ENCODE results near the gene CDK3. TPM values are rescaled to one million over a fixed set of nuclear protein-coding genes. Genes with fewer than 3 reads are reported as not detected.

Gene CDK3
- total and polyA plus RNA-seq, 2 of the 4 experiments (the other 2 are of a cell fraction), result 0.72 to 8.8 TPM

DNA sequence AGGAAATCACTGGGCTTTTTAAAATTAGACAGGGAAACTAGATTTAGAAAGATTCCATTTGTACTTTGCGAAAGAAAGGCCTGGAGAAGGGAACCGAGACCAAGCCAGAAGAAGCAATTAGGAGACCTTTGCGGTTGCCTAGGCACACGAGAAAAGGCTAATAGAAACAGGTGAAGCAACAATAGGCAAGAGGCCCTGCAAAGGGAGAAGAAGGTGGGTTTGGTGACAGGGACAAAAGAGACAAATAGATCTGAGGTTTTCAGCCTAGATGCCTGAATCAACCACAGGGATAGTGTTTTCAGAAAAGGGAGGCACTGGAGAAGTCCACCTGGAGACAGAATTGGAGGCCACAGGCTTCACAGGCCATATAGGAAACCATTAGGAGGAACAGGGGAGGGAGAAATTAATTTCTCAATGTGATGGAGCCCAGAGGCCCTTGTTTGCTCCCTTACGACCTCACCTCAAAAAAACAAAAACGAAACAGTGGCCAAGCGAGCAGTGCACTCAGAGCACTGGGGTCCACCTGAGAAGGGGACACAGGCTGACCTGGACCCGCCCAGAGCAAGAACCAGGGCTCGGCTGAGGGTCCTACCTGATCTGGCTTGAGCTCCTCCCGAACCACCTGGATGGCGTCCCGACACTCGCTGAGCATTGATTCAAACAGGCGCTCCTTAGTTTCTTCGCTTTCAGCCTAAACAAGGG is 49.3 kb downstream of the CDK3 start:
- Histone ChIP-seq H4K5ac (ENCODE audit: low read depth, low read length) (no peak overlapping the region), H3K9ac (ENCODE audit: low read depth, low read length) (no peak overlapping the region), H2BK20ac (ENCODE audit: low read depth, low read length) (no peak overlapping the region), H2BK15ac (ENCODE audit: low read depth, low read length) (no peak overlapping the region), H2AK5ac (ENCODE audit: low read depth, low read length) (no peak overlapping the region), H3K23ac (ENCODE audit: low read depth, low read length) (0 out of 2 replicates have a peak overlapping the region, but pooled peaks have one; percentile 56), H3K9me3 (ENCODE audit: control insufficient read depth, insufficient read depth, low read length) (no peaks in the 10 kb centered on the region), H3K4me1 (ENCODE audit: control insufficient read depth, insufficient read depth, low read length) (no peaks in the 10 kb centered on the region; the same call in 1 of the 2 replicates), H3K79me1 (ENCODE audit: low read depth in 1 of 2, low read length in 2 of 2) (peaks cover 7 to 65% of the 10 kb centered on the region in 2 experiments), H4K8ac (ENCODE audit: low read depth in 2 of 2, low read length in 2 of 2) (no peak overlapping the region), H3K27ac (ENCODE audit: insufficient read depth, low read length) (no peak overlapping the region), H3K56ac (ENCODE audit: extremely low read depth, insufficient read depth, low read length) (no peak overlapping the region), H3K9me1 (ENCODE audit: insufficient read depth, low read length) (peaks cover 21% of the 10 kb centered on the region), H3K27me3 (ENCODE audit: control insufficient read depth, insufficient read depth, low read length) (no peaks in the 10 kb centered on the region), H4K20me1 (ENCODE audit: insufficient read depth, low read length) (peaks cover 30% of the 10 kb centered on the region), H3K4ac (ENCODE audit: low read depth, low read length) (no peak overlapping the region), H2BK5ac (ENCODE audit: low read depth, low read length, poor library complexity, severe bottlenecking) (no peak overlapping the region), H3K36me3 (ENCODE audit: control insufficient read depth, insufficient read depth, low read length) (peaks cover 66% of the 10 kb centered on the region), H4K91ac (ENCODE audit: insufficient read depth, low read depth, low read length) (no peak overlapping the region), H3K18ac (ENCODE audit: low read depth, low read length) (no peak overlapping the region), H2AK9ac (replicated peaks; ENCODE audit: low read depth, low read length, poor library complexity) (peak overlapping the region; percentile 19), H3K4me2 (ENCODE audit: low read depth, low read length) (no peak overlapping the region), H2AFZ (replicated peaks; ENCODE audit: low read length, poor library complexity) (no peak overlapping the region), H3K14ac (replicated peaks; ENCODE audit: low read depth, low read length) (no peak overlapping the region), H2BK120ac (ENCODE audit: low read depth, low read length) (no peak overlapping the region), H3K4me3 (ENCODE audit: insufficient read depth, low read depth, low read length) (no peak overlapping the region)
- TF ChIP-seq, protein P1, sequence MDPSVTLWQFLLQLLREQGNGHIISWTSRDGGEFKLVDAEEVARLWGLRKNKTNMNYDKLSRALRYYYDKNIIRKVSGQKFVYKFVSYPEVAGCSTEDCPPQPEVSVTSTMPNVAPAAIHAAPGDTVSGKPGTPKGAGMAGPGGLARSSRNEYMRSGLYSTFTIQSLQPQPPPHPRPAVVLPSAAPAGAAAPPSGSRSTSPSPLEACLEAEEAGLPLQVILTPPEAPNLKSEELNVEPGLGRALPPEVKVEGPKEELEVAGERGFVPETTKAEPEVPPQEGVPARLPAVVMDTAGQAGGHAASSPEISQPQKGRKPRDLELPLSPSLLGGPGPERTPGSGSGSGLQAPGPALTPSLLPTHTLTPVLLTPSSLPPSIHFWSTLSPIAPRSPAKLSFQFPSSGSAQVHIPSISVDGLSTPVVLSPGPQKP (IDR thresholded peaks at IDR 0.05; ENCODE audit: borderline replicate concordance, low read depth, low read length), result no peak
- TF ChIP-seq NFE2L2 (IDR thresholded peaks at IDR 0.05; ENCODE audit: low read depth, low read length) (no peak), CHD1 (IDR thresholded peaks at IDR 0.05; ENCODE audit: low read depth, low read length) (no peak), USF2 (IDR thresholded peaks at IDR 0.05; ENCODE audit: low read depth, low read length) (no peak), RAD21 (IDR thresholded peaks at IDR 0.05; ENCODE audit: low read length) (no peak), MAZ (IDR thresholded peaks at IDR 0.05; ENCODE audit: borderline replicate concordance, low read depth, low read length) (no peak), FOS (IDR thresholded peaks at IDR 0.05; ENCODE audit: low read depth, low read length) (no peak), POLR2A (IDR thresholded peaks at IDR 0.05; ENCODE audit: low read depth, low read length) (no peak), RCOR1 (IDR thresholded peaks at IDR 0.05; ENCODE audit: insufficient replicate concordance, low read length) (no peak), SMC3 (IDR thresholded peaks at IDR 0.05; ENCODE audit: low read depth, low read length) (no peak), MAFK (IDR thresholded peaks at IDR 0.05; ENCODE audit: low read depth, low read length) (no peak), RFX5 (IDR thresholded peaks at IDR 0.05; ENCODE audit: low read depth, low read length) (no peak), CEBPB (IDR thresholded peaks at IDR 0.05; ENCODE audit: low read depth, low read length) (no peak), BHLHE40 (IDR thresholded peaks at IDR 0.05; ENCODE audit: low read depth, low read length) (no peak)
- TF ChIP-seq, protein P2, sequence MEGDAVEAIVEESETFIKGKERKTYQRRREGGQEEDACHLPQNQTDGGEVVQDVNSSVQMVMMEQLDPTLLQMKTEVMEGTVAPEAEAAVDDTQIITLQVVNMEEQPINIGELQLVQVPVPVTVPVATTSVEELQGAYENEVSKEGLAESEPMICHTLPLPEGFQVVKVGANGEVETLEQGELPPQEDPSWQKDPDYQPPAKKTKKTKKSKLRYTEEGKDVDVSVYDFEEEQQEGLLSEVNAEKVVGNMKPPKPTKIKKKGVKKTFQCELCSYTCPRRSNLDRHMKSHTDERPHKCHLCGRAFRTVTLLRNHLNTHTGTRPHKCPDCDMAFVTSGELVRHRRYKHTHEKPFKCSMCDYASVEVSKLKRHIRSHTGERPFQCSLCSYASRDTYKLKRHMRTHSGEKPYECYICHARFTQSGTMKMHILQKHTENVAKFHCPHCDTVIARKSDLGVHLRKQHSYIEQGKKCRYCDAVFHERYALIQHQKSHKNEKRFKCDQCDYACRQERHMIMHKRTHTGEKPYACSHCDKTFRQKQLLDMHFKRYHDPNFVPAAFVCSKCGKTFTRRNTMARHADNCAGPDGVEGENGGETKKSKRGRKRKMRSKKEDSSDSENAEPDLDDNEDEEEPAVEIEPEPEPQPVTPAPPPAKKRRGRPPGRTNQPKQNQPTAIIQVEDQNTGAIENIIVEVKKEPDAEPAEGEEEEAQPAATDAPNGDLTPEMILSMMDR (conservative IDR thresholded peaks at IDR 0.05; ENCODE audit: low read depth, low read length), result no peak
- intact Hi-C loops (cut with micrococcal nuclease), result no loop called here
- WGBS, 2 experiments (ENCODE audit: extremely low coverage in 2 of 2, insufficient read length in 1 of 2), result 100% methylated on average over 7 of the region's 15 CpGs; no CpG with 5 or more reads in 1 of the 2 experiments
- dilution Hi-C loops (cut with HindIII; ENCODE audit: low sequenced_read_pairs, unreplicated experiment), result no loop called here
- ATAC-seq (ENCODE audit: low read depth), result no peak
- no peak for DNase-seq
- in situ Hi-C loops (cut with MboI; ENCODE audit: low sequenced_read_pairs), result no loop called here
- POLR2A ChIA-PET (ENCODE audit: unreplicated experiment), result no interaction called here
- BruUV-seq (replicated peaks), result no TSS peak
- CTCF ChIA-PET, result no interaction called here

All from IMR-90 (cell line).